ENCODE measurements around the gene ULK4. TPM values are rescaled to one million over a fixed set of nuclear protein-coding genes. Genes with fewer than 3 reads are reported as not detected.

ULK4 gene
- total and polyA plus RNA-seq, 2 of the 8 experiments (the other 6 are each of a cell fraction or from before 2014, with no cell fraction given), result 3.0 to 10.8 TPM

- 92% methylated on average over 12 of the region's 12 CpGs; no CpG with 5 or more reads in 1 of the 2 experiments for WGBS, 2 experiments (ENCODE audit: extremely low coverage in 1 of 2, insufficient coverage in 1 of 2, insufficient read length in 1 of 2, insufficient replicate concordance in 2 of 2, low coverage in 1 of 2, low lambda C conversion rate in 2 of 2, missing lambda C conversion rate in 1 of 2)
- CTCF ChIA-PET (ENCODE audit: partially characterized antibody), result interaction anchor here (0.8 to 1.7 kb wide), 2 partner anchors 13 to 77 kb away, joined by 3 read pairs; no protein-coding TSS in a partner anchor
- H2BK12ac ChIP-seq (ENCODE audit: low read depth, low read length), result no peak overlapping the region
Observed at GRCh38 chr3:41430886-41431285, 531.0 kb downstream of the ULK4 start.

More at GRCh38 chr3:41430886-41431285, 531.0 kb downstream of the ULK4 start:
- Histone ChIP-seq H3K9me3 (ENCODE audit: insufficient read depth in 2 of 2, low read depth in 1 of 2, low read length in 1 of 2) (peaks cover 0 to 3% of the 10 kb centered on the region in 2 experiments; a peak in 2 of 4 replicates), H3K56ac (replicated peaks; ENCODE audit: insufficient read length, low read depth, low read length) (no peak overlapping the region), H3K9ac (replicated peaks in 1 of 4; ENCODE audit: extremely low read depth in 1 of 4, low read depth in 3 of 4, low read length in 3 of 4) (no peak overlapping the region; a peak in 1 of 7 replicates), H3K23ac (ENCODE audit: insufficient read length) (no peak overlapping the region), H3K36me3 (ENCODE audit: control insufficient read depth in 2 of 4, insufficient read depth in 4 of 4, low read length in 3 of 4) (no peaks in the 10 kb centered on the region), H4K91ac (replicated peaks; ENCODE audit: insufficient read length, low read length) (no peak overlapping the region), H2BK120ac (replicated peaks; ENCODE audit: low read depth, low read length) (no peak overlapping the region), H4K20me1 (replicated peaks in 1 of 2; ENCODE audit: control insufficient read depth in 1 of 2, insufficient read depth in 2 of 2, low read length in 2 of 2) (no peaks in the 10 kb centered on the region), H3K4me2 (ENCODE audit: insufficient read depth in 1 of 2, low read depth in 2 of 2, low read length in 2 of 2) (no peak overlapping the region), H3K23me2 (ENCODE audit: low read depth, low read length) (no peaks in the 10 kb centered on the region), H4K5ac (ENCODE audit: insufficient read length, low read depth, low read length) (no peak overlapping the region), H3K18ac (ENCODE audit: extremely low read depth, low read length) (no peak overlapping the region), H3K79me1 (ENCODE audit: low read depth, low read length) (no peaks in the 10 kb centered on the region), H3K79me2 (ENCODE audit: control insufficient read depth in 1 of 2, insufficient read depth in 2 of 2, low read length in 2 of 2) (no peaks in the 10 kb centered on the region), H2AFZ (ENCODE audit: low read length) (no peak overlapping the region), H2AK5ac (ENCODE audit: low read depth, low read length) (no peak overlapping the region), H2BK15ac (ENCODE audit: low read length) (no peak overlapping the region), H4K8ac (ENCODE audit: extremely low read depth, insufficient read depth, low read length) (no peak overlapping the region), H3K27ac (ENCODE audit: low read depth, low read length) (no peak overlapping the region), H2BK5ac (ENCODE audit: low read depth, low read length) (no peak overlapping the region), H3K27me3 (replicated peaks in 1 of 4; ENCODE audit: control insufficient read depth in 3 of 4, extremely low read depth in 1 of 4, insufficient read depth in 3 of 4, low read length in 3 of 4) (no peaks in the 10 kb centered on the region), H3K4me3 (ENCODE audit: extremely low read depth in 1 of 4, insufficient read depth in 2 of 4, low read depth in 3 of 4, low read length in 4 of 4) (no peak overlapping the region), H3K4ac (replicated peaks; ENCODE audit: insufficient read length, low read depth, low read length) (no peak overlapping the region), H2BK20ac (ENCODE audit: low read length) (no peak overlapping the region), H3K4me1 (replicated peaks in 1 of 4; ENCODE audit: control insufficient read depth in 3 of 4, insufficient read depth in 4 of 4, low read length in 3 of 4) (peaks cover 0 to 2% (median 0%) of the 10 kb centered on the region in 4 experiments; a peak in 2 of 7 replicates), H3K14ac (ENCODE audit: insufficient read length) (no peak overlapping the region)
- no peak for TF ChIP-seq POLR2AphosphoS5 (IDR thresholded peaks at IDR 0.05; ENCODE audit: low read depth, low read length)
- no peak for TF ChIP-seq KDM4A (IDR thresholded peaks at IDR 0.05; ENCODE audit: low read depth, low read length, severe bottlenecking)
- TF ChIP-seq SP4 (IDR thresholded peaks at IDR 0.05; ENCODE audit: low read length), result no peak
- DNase-seq (ENCODE audit: low read depth in 1 of 2, low spot score in 2 of 2), result no peak
- POLR2A ChIA-PET (ENCODE audit: partially characterized antibody), result no interaction called here
- FAIRE-seq, result no peak

Measured in H1 (cell line).